Gastroesophageal sphincter (tissue), 3 donors: ENCODE measurements around the gene FUT8.

ENCODE experiments used
- EP300 ChIP-seq: sonication (generic); formaldehyde crosslinking; IDR thresholded peaks from one replicate; pipeline ENCODE4 v1.6.1; 2017; ENCODE audit warnings: antibody characterized with exemption, mild to moderate bottlenecking
- POLR2A ChIP-seq, 2 donors: fragments of 450-650 bp; IDR thresholded peaks; one replicate each; pipeline ENCODE4 v1.6.1; 2017; ENCODE audit warnings: antibody characterized with exemption in 2 of 2, mild to moderate bottlenecking in 2 of 2, moderate library complexity in 1 of 2
- POLR2AphosphoS5 ChIP-seq: sonication (generic); formaldehyde crosslinking; IDR thresholded peaks from one replicate; pipeline ENCODE4 v1.6.1; 2017; ENCODE audit warnings: antibody characterized with exemption
- TF ChIP-seq, protein P1 (sequence below), 4 experiments: fragments of 200-600 bp in 2 of 4; fragments of 450-650 bp in 2 of 4; sonication (generic) in 1 of 4; IDR thresholded peaks; one replicate each; pipeline ENCODE4 v1.5.1; 2017 to 2019; ENCODE audit warnings: antibody characterized with exemption in 4 of 4, mild to moderate bottlenecking in 2 of 4, moderate library complexity in 2 of 4

DNA sequence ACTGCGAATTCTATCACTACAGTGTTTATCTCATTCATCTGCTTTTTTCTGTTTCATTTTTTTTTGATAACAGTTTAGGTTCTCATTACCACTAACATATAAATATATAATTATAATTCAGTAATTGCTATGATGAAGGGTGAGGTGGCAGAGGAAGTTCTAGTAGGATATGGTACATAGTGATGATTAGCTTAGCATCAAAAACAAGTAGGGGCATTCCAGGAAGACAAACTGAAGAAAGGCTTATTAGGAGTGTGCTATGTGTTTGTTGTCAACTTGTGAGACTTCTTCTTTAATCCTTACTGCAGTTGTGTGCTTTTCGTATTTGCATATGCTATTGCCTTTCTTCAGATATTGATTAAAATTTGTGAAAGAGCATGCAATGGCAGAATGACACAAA is 20.6 kb downstream of the FUT8 start:
- TF ChIP-seq, protein P1, sequence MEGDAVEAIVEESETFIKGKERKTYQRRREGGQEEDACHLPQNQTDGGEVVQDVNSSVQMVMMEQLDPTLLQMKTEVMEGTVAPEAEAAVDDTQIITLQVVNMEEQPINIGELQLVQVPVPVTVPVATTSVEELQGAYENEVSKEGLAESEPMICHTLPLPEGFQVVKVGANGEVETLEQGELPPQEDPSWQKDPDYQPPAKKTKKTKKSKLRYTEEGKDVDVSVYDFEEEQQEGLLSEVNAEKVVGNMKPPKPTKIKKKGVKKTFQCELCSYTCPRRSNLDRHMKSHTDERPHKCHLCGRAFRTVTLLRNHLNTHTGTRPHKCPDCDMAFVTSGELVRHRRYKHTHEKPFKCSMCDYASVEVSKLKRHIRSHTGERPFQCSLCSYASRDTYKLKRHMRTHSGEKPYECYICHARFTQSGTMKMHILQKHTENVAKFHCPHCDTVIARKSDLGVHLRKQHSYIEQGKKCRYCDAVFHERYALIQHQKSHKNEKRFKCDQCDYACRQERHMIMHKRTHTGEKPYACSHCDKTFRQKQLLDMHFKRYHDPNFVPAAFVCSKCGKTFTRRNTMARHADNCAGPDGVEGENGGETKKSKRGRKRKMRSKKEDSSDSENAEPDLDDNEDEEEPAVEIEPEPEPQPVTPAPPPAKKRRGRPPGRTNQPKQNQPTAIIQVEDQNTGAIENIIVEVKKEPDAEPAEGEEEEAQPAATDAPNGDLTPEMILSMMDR (IDR thresholded peaks at IDR 0.05), result no peak
- TF ChIP-seq POLR2A (IDR thresholded peaks at IDR 0.05) (no peak), EP300 (no peak), POLR2AphosphoS5 (no peak)
